NCI-H2227 (cell line): ENCODE data around the gene ALDH1L2.
"Not testable (repeated sequence)": the region's sequence is repeated elsewhere in the genome, so short reads cannot be mapped to it uniquely, and the experiment has no call there.

Experiments used
- DNase-seq: peaks from one replicate; lab custom pipeline; 2025; ENCODE audit not compliant: unreplicated experiment; lab: John Stamatoyannopoulos, UW

ALDH1L2 gene

GRCh38 chr12:104986022-104986941, 98.0 kb downstream of the ALDH1L2 start, which contains the start of gene NOPCHAP1:
Gene NOPCHAP1, plus strand, starts transcription at chr12:104986316. Its CDS starts 37 bp downstream, at chr12:104986353.
- DNase-seq, result peak; percentile 95

- DNase-seq, result no peak
Measured at GRCh38 chr12:104985206-104985605, 99.1 kb downstream of the ALDH1L2 start.

- not testable (repeated sequence) for DNase-seq
Measured at GRCh38 chr12:104977688-104978087, 106.6 kb downstream of the ALDH1L2 start.

- no peak for DNase-seq
Measured at GRCh38 chr12:104976703-104977102, 107.6 kb downstream of the ALDH1L2 start.

- DNase-seq, result no peak
Measured at GRCh38 chr12:104975587-104976343, 108.5 kb downstream of the ALDH1L2 start.

- no peak for DNase-seq
Measured at GRCh38 chr12:104974626-104975290, 109.5 kb downstream of the ALDH1L2 start.

- DNase-seq, result no peak
Measured at GRCh38 chr12:104973250-104973649, 111.0 kb downstream of the ALDH1L2 start.

- DNase-seq, result no peak
Measured at GRCh38 chr12:104971306-104971705, 113.0 kb downstream of the ALDH1L2 start.
